GM19023 (cell line): Measurements from ENCODE around the gene ATG4C.

Experiments
- ATAC-seq: cut with Tn5 transposase; IDR thresholded peaks from one replicate; pipeline ENCODE4 v1.9.1; 2021; ENCODE audit warnings: mild to moderate bottlenecking, moderate library complexity; ENCODE audit not compliant: unreplicated experiment

Gene ATG4C

GRCh38 chr1:62836856-62837540, 53.1 kb downstream of the ATG4C start:
- ATAC-seq, result no peak

GRCh38 chr1:62840555-62840954, 56.6 kb downstream of the ATG4C start:
- no peak for ATAC-seq

GRCh38 chr1:62841587-62842169, 57.7 kb downstream of the ATG4C start:
- no peak for ATAC-seq

- no peak for ATAC-seq
Observed at GRCh38 chr1:62844030-62844429, 60.1 kb downstream of the ATG4C start.

GRCh38 chr1:62849031-62849430, 65.1 kb downstream of the ATG4C start:
- ATAC-seq, result no peak

GRCh38 chr1:62852253-62852652, 68.3 kb downstream of the ATG4C start:
- ATAC-seq, result no peak

GRCh38 chr1:62856960-62857359, 73.0 kb downstream of the ATG4C start:
- no peak for ATAC-seq

GRCh38 chr1:62869217-62869754, 85.4 kb downstream of the ATG4C start:
- no peak for ATAC-seq

GRCh38 chr1:62870148-62870547, 86.2 kb downstream of the ATG4C start:
- no peak for ATAC-seq

GRCh38 chr1:62875676-62876075, 91.7 kb downstream of the ATG4C start:
- no peak for ATAC-seq

- no peak for ATAC-seq
Observed at GRCh38 chr1:62876535-62876934, 92.6 kb downstream of the ATG4C start.

GRCh38 chr1:62877579-62877978, 93.6 kb downstream of the ATG4C start:
- no peak for ATAC-seq

GRCh38 chr1:62879962-62880361, 96.0 kb downstream of the ATG4C start:
- no peak for ATAC-seq

- no peak for ATAC-seq
Observed at GRCh38 chr1:62882201-62883104, 98.5 kb downstream of the ATG4C start.

- no peak for ATAC-seq
Observed at GRCh38 chr1:62884156-62884740, 100.3 kb downstream of the ATG4C start.

GRCh38 chr1:62887799-62888507, 104.0 kb downstream of the ATG4C start:
- no peak for ATAC-seq

GRCh38 chr1:62891956-62892562, 108.1 kb downstream of the ATG4C start:
- ATAC-seq, result no peak

GRCh38 chr1:62897788-62898187, 113.9 kb downstream of the ATG4C start:
- no peak for ATAC-seq

GRCh38 chr1:62900566-62900965, 116.6 kb downstream of the ATG4C start:
- ATAC-seq, result no peak

- no peak for ATAC-seq
Observed at GRCh38 chr1:62901650-62902049, 117.7 kb downstream of the ATG4C start.
